Measurements from ENCODE around the gene ATP10B. TPM values are rescaled to one million over a fixed set of nuclear protein-coding genes. Genes with fewer than 3 reads are reported as not detected.
A peak's percentile ranks its signal among the peaks of the same experiment; 100 is the strongest.

The ATP10B gene
- total and polyA plus RNA-seq, 8 donors = 0.76 to 20.4 (median 4.6) TPM

DNA sequence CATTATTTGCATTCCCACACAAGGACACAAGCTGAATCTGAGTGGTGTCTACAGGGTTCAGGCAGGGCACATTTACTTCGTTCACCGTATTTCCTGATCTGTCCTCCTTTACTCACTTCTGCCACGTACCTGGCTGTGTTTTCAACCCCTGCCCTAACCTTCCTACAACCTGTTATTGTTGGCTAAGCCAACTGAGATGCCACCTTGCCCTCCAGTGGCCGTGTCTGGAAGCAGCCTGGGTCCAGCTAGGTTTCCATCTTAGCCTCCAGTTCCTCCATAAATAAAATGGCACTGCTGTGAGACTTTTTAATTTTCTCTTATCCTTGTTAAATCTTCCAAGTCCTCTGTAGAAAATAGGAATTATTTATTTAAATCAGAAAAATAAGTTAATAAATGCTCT, 64.8 kb downstream of the ATP10B start:
- ATAC-seq = peak; percentile 77 to 99 (median 98)

DNA sequence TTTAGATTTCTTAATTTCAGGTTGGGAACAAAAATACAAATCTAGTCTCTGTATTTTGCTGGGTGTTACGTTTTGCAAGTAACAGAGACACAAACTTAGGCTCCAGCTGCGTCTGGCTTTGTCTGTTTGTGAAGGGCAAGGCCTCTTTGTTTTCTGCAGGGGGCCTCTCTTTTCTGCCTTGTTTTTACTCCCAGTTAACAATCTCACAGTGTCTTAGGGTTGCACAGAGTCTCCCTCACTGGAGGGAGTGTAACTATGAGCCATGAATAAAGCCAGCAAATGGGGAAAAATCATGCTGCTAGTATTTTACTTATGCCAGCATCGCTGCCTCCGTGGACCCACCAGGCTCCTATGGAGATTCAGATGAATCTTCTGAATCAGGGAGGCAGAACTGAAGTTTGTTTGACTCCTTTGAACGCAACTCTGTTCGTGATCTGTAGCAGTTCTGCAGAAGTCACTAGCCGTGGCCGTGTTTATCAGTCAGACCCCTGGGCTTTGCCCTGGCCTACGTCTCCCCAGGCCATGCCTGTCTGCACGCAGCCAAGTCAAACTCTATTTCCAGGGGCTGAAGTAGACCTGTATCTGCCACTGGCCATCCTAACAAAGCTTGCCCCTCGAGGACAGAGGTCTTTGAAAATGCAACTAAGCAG, 77.2 kb downstream of the ATP10B start:
- H3K9me3 ChIP-seq = no peaks in the 10 kb centered on the region
- ATAC-seq (no peak), DNase-seq (no peak), FAIRE-seq (no peak)
- TF ChIP-seq, protein P1, sequence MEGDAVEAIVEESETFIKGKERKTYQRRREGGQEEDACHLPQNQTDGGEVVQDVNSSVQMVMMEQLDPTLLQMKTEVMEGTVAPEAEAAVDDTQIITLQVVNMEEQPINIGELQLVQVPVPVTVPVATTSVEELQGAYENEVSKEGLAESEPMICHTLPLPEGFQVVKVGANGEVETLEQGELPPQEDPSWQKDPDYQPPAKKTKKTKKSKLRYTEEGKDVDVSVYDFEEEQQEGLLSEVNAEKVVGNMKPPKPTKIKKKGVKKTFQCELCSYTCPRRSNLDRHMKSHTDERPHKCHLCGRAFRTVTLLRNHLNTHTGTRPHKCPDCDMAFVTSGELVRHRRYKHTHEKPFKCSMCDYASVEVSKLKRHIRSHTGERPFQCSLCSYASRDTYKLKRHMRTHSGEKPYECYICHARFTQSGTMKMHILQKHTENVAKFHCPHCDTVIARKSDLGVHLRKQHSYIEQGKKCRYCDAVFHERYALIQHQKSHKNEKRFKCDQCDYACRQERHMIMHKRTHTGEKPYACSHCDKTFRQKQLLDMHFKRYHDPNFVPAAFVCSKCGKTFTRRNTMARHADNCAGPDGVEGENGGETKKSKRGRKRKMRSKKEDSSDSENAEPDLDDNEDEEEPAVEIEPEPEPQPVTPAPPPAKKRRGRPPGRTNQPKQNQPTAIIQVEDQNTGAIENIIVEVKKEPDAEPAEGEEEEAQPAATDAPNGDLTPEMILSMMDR (IDR thresholded peaks at IDR 0.05) = no peak
- H3K4me1 ChIP-seq = no peaks in the 10 kb centered on the region
- H3K27ac ChIP-seq = no peak overlapping the region
- intact Hi-C loops (cut with DNase I) = no loop called here
- 68 to 80% methylated on average over 11 of the region's 11 CpGs for WGBS, 2 donors
- no peak overlapping the region for H3K4me3 ChIP-seq
- no peaks in the 10 kb centered on the region for H3K36me3 ChIP-seq
- no peaks in the 10 kb centered on the region for H3K27me3 ChIP-seq

More for the DNA sequence above, 64.8 kb downstream of the ATP10B start:
- Histone ChIP-seq H3K36me3 (no peaks in the 10 kb centered on the region), H3K9me3 (no peaks in the 10 kb centered on the region), H3K4me3 (no peak overlapping the region), H3K27me3 (no peaks in the 10 kb centered on the region), H3K4me1 (no peaks in the 10 kb centered on the region), H3K27ac (no peak overlapping the region)
- TF ChIP-seq, protein P1 (IDR thresholded peaks at IDR 0.05) = peak; percentile 20 to 47 (median 37)
- intact Hi-C loops (cut with DNase I) = loop anchor here in 1 of 3 donors (10.0 kb wide), 2 partner anchors 282 to 352 kb away; no protein-coding TSS in a partner anchor
- 21 to 25% methylated on average over 4 of the region's 4 CpGs for WGBS, 2 donors
- peak; percentile 38 to 63 (median 47) for DNase-seq
- FAIRE-seq = no peak

DNA sequence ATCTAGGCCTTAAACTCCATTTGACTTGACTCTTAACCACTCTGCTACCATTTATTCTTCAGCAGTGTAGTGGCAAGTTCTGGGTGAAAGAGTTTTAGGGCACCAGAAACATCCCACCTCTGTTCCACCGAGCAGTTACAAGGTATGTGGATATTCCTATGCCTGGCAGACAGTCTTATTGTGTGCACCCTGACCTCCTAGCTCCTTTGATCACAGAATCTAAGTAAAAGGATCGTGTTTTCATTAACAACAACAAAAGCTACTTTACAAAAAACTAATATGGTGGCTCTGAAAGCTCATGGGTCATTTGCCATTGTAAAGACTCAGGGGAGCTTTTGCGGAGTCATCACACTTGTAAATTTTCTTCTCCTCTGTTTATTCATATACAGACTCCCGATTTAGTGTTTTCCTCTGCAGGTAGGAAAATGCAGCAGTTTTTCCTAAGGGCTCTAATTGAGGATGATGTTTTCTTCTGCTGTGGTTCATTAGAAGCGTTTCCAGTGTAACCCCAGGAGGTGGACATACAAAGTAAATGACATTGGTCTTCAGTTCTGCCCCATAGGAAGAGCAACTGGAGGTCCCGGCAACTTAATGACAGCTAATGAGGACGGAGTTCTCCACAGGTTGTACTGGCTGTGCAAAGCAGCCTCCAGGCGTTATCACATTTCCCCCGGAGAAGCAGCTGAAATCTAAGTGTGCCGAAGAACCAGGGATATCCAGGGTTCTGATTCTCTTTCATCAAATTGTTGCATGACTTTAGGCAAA, 78.2 kb downstream of the ATP10B start:
- no peak for FAIRE-seq
- TF ChIP-seq, protein P1 (IDR thresholded peaks at IDR 0.05) = no peak
- no peaks in the 10 kb centered on the region for H3K36me3 ChIP-seq
- H3K9me3 ChIP-seq = no peaks in the 10 kb centered on the region
- intact Hi-C loops (cut with DNase I) = no loop called here
- H3K27me3 ChIP-seq = no peaks in the 10 kb centered on the region
- no peak for DNase-seq
- ATAC-seq = no peak
- no peaks in the 10 kb centered on the region for H3K4me1 ChIP-seq
- 65 to 83% methylated on average over 10 of the region's 10 CpGs for WGBS, 2 donors
- no peak overlapping the region for H3K27ac ChIP-seq
- no peak overlapping the region for H3K4me3 ChIP-seq

DNA sequence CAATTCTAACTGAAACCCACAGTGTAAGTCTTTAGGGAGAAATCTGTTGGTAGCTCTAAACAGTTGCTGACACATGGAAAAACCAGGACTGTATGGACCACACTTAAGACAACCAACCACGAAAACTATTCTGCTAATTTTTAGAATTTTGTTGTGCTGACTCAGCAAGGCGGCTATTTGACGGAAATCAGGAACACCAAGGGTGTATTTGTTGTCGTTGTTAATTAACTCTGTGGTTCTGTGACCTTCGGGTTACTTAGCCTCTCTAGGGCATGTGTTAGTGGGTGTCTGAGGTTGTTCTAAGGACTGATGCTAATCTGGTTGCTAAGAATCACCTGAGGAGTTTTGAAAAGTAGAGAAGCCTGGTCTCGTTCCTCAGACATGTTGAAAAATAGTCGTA, 79.2 kb downstream of the ATP10B start:
- no peak overlapping the region for H3K27ac ChIP-seq
- H3K4me1 ChIP-seq = no peaks in the 10 kb centered on the region
- H3K36me3 ChIP-seq = no peaks in the 10 kb centered on the region
- TF ChIP-seq, protein P1 (IDR thresholded peaks at IDR 0.05) = no peak
- intact Hi-C loops (cut with DNase I) = no loop called here
- FAIRE-seq (no peak), ATAC-seq (no peak), DNase-seq (no peak)
- H3K27me3 ChIP-seq = no peaks in the 10 kb centered on the region
- H3K4me3 ChIP-seq = no peak overlapping the region
- H3K9me3 ChIP-seq = no peaks in the 10 kb centered on the region
- WGBS, 2 donors = 56 to 64% methylated on average over 7 of the region's 7 CpGs

DNA sequence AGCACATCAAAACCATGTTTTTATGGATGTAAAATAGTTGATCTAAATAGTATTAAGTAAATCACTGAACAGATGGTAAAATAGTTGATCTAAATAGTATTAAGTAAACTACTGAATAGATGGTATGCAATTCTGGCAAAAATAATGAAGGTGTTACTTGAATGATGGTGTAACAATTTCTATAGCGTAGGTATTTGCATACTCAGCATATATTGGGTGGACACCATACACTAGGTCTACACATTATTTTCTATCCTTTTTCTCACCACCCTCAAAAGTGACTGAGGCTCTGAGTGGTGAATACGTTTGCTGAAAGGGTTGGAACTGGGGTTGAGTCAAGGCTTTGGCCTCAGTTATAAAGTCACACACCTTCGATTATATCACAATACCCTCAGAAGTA, 81.3 kb downstream of the ATP10B start:
- intact Hi-C loops (cut with DNase I) = no loop called here
- ATAC-seq (no peak), DNase-seq (no peak), FAIRE-seq (no peak)
- no peaks in the 10 kb centered on the region for H3K9me3 ChIP-seq
- H3K4me1 ChIP-seq = no peaks in the 10 kb centered on the region
- H3K4me3 ChIP-seq = no peak overlapping the region
- no peaks in the 10 kb centered on the region for H3K27me3 ChIP-seq
- no peaks in the 10 kb centered on the region for H3K36me3 ChIP-seq
- TF ChIP-seq, protein P1 (IDR thresholded peaks at IDR 0.05) = no peak
- no peak overlapping the region for H3K27ac ChIP-seq
- WGBS, 2 donors = 68 to 80% methylated on average over 3 of the region's 3 CpGs

Measured in pancreas (tissue), 10 donors.